Tibial nerve (tissue), 4 donors: ENCODE measurements around the gene GMCL1. TPM values are rescaled to one million over a fixed set of nuclear protein-coding genes. Genes with fewer than 3 reads are reported as not detected.

ENCODE experiments used
- DNase-seq, 2 donors: peaks; one replicate each; pipeline ENCODE4 v3.0.0-alpha.2; 2019; ENCODE audit warnings: low spot score in 2 of 2
- H3K27ac ChIP-seq, 4 donors: fragments of 200-600 bp; sonication (generic) in 3 of 4; one replicate each; pipeline ENCODE4 v1.5.1; 2017 to 2019; ENCODE audit warnings: mild to moderate bottlenecking in 1 of 4
- H3K27me3 ChIP-seq, 2 donors: fragments of 200-600 bp; sonication (generic) in 1 of 2; one replicate each; pipeline versions ENCODE4 v1.5.1 to v1.6.0; 2017 to 2019
- H3K36me3 ChIP-seq, 3 donors: fragments of 200-600 bp; sonication (generic); one replicate each; pipeline ENCODE4 v1.5.1; 2018 to 2019
- H3K4me1 ChIP-seq, 4 donors: fragments of 200-600 bp; sonication (generic) in 3 of 4; one replicate each; pipeline ENCODE4 v1.5.1; 2017 to 2019
- H3K4me3 ChIP-seq, 4 donors: fragments of 200-600 bp; sonication (generic) in 3 of 4; one replicate each; pipeline ENCODE4 v1.5.1; 2017 to 2019; ENCODE audit warnings: mild to moderate bottlenecking in 1 of 4, moderate library complexity in 1 of 4
- H3K9me3 ChIP-seq, 4 donors: fragments of 200-600 bp; sonication (generic) in 3 of 4; one replicate each; pipeline ENCODE4 v1.5.1; 2017 to 2019
- EP300 ChIP-seq, 2 donors: sonication (generic); formaldehyde crosslinking; IDR thresholded peaks; one replicate each; pipeline ENCODE4 v1.6.1; 2017; ENCODE audit warnings: antibody characterized with exemption in 2 of 2, mild to moderate bottlenecking in 1 of 2
- POLR2A ChIP-seq, 2 donors: fragments of 450-650 bp; IDR thresholded peaks; one replicate each; pipeline ENCODE4 v1.6.1; 2017; ENCODE audit warnings: antibody characterized with exemption in 2 of 2, mild to moderate bottlenecking in 2 of 2, moderate library complexity in 2 of 2
- WGBS, 2 donors: methylation state at CpG; one replicate each; pipeline ENCODE4 v1.1.5; 2018; 5-methylcytosine and 5-hydroxymethylcytosine counted together
- total RNA-seq, 4 donors: library from RNA; depleted of rRNA; stranded (reverse); fragments of >200 nt; gene quantifications; one replicate each; pipeline ENCODE4 v1.1.0, GENCODE V29; 2016
- TF ChIP-seq, protein P1 (sequence below), 5 experiments: fragments of 200-600 bp in 3 of 5; fragments of 450-650 bp in 2 of 5; sonication (generic) in 3 of 5; IDR thresholded peaks; one replicate each; pipeline ENCODE4 v1.5.1; 2016 to 2019; ENCODE audit warnings: antibody characterized with exemption in 5 of 5, mild to moderate bottlenecking in 3 of 5, moderate library complexity in 2 of 5

GMCL1 gene
- total RNA-seq, 4 donors from 2014 or later = 11.2 to 20.1 (median 15.5) TPM

DNA sequence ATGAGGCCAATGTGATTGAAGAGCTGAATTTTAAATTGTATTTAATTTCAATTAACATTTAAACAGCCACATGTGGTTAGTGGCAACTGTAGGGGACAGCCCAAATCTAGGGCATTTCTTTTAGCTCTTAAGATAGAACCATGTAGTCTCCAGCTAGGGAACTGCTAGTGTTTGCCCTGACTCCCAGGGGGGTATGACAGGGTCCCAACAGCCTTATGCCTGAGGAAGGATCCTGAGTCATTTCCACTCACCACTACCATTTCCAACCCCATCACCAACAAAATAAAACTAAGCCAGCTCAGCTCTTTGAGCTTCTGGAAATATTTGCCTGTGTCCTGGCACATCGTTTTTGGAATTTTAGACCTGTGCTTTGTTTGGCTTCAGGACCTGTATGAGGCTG is 13.7 kb upstream of the GMCL1 start:
- no peaks in the 10 kb centered on the region for H3K27me3 ChIP-seq
- DNase-seq = no peak
- peaks cover 0 to 13% (median 0%) of the 10 kb centered on the region in 4 donors for H3K4me1 ChIP-seq
- H3K4me3 ChIP-seq = no peak overlapping the region
- TF ChIP-seq, protein P1, sequence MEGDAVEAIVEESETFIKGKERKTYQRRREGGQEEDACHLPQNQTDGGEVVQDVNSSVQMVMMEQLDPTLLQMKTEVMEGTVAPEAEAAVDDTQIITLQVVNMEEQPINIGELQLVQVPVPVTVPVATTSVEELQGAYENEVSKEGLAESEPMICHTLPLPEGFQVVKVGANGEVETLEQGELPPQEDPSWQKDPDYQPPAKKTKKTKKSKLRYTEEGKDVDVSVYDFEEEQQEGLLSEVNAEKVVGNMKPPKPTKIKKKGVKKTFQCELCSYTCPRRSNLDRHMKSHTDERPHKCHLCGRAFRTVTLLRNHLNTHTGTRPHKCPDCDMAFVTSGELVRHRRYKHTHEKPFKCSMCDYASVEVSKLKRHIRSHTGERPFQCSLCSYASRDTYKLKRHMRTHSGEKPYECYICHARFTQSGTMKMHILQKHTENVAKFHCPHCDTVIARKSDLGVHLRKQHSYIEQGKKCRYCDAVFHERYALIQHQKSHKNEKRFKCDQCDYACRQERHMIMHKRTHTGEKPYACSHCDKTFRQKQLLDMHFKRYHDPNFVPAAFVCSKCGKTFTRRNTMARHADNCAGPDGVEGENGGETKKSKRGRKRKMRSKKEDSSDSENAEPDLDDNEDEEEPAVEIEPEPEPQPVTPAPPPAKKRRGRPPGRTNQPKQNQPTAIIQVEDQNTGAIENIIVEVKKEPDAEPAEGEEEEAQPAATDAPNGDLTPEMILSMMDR (IDR thresholded peaks at IDR 0.05) = no peak
- TF ChIP-seq POLR2A (IDR thresholded peaks at IDR 0.05) = no peak
- no peak for TF ChIP-seq EP300 (IDR thresholded peaks at IDR 0.05)
- H3K36me3 ChIP-seq = peaks cover 0 to 61% (median 0%) of the 10 kb centered on the region in 3 donors
- WGBS, 2 donors = 57 to 71% methylated on average over 1 of the region's 1 CpG
- H3K27ac ChIP-seq = no peak overlapping the region
- no peaks in the 10 kb centered on the region for H3K9me3 ChIP-seq

DNA sequence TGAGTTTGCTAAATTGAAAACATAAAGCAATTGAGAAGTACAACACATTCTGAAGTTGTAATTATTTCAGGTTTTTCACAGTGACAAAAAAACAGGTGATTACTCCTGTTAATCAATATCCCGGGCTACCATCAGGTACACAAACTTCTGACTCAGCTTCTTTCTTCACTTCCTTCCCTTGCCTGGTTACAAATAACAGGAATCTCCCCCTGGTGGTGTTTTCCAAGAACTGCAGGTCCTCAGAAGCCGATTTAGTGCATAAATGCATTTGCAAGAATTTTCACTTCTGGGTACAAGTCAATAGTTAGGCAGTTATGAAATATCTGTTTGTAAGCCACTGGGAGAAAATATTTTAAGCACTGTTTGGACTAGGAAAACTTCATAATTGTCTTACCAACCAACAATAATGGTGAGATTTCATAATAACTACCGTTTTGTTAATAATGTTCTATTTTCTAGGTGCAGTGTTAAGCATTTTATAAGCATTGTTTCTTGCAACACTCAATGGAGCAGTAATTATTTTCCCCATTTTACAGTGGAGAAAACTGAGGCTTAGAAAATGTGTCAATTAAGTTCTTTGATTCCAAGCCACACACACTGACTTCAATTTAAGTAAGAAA is 12.4 kb upstream of the GMCL1 start:
- peaks cover 0 to 13% (median 0%) of the 10 kb centered on the region in 4 donors for H3K4me1 ChIP-seq
- peak; percentile 72 to 90 for DNase-seq
- no peaks in the 10 kb centered on the region for H3K9me3 ChIP-seq
- H3K4me3 ChIP-seq = no peak overlapping the region
- no peaks in the 10 kb centered on the region for H3K27me3 ChIP-seq
- peaks cover 0 to 61% (median 0%) of the 10 kb centered on the region in 3 donors for H3K36me3 ChIP-seq
- peak overlapping the region in 2 of 4 donors; percentile 23 to 40 for H3K27ac ChIP-seq
- TF ChIP-seq, protein P1 (IDR thresholded peaks at IDR 0.05) = peak; percentile 79 to 95 (median 94)
- TF ChIP-seq EP300 (IDR thresholded peaks at IDR 0.05) (peak in 1 of 2 donors; percentile 74), POLR2A (IDR thresholded peaks at IDR 0.05) (no peak)
- WGBS, 2 donors = 15 to 18% methylated on average over 3 of the region's 3 CpGs

DNA sequence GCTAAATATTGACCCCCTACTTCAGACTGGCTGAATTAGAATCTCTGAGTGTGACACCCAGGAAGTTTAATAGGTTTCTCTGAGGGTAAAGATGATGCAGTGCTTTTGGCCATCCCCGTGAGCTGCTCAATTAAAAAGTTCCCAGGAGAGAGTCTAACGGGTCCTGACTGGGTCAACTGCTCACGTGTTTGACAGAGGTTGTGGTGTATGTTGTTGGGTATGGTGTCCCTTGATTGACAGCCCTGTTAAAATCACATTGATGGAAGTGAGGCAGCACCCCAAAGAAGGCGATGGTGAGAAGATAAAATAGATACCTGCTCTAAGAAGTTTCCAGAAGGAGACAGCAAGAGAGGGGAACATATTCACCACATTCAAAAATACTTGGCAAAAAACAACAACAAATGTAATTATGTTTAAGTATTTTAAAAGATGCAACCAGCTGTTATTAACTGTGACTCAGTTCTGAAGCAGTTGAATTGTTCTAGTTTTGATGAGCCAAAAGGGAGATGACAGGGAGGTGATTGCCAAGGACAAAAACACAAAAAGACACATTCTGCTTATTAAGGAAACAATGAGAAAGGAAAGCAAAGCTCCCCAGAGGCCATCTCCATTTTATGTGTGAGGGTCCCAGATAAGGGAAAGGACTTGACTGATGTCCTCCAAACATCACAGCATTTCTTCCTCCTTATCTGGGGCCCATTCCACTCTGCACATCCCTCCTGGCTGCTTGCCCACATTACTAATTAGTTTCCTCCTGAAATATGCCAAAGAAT is 11.5 kb upstream of the GMCL1 start:
- no peak for DNase-seq
- Histone ChIP-seq H3K36me3 (peaks cover 0 to 57% (median 0%) of the 10 kb centered on the region in 3 donors), H3K4me1 (peaks cover 0 to 13% (median 0%) of the 10 kb centered on the region in 4 donors), H3K4me3 (no peak overlapping the region), H3K27me3 (no peaks in the 10 kb centered on the region), H3K9me3 (no peaks in the 10 kb centered on the region), H3K27ac (peak overlapping the region in 2 of 4 donors; percentile 4 to 23)
- TF ChIP-seq, protein P1 (IDR thresholded peaks at IDR 0.05) = no peak
- no peak for TF ChIP-seq EP300 (IDR thresholded peaks at IDR 0.05)
- TF ChIP-seq POLR2A (IDR thresholded peaks at IDR 0.05) = no peak
- 62 to 79% methylated on average over 4 of the region's 4 CpGs for WGBS, 2 donors

DNA sequence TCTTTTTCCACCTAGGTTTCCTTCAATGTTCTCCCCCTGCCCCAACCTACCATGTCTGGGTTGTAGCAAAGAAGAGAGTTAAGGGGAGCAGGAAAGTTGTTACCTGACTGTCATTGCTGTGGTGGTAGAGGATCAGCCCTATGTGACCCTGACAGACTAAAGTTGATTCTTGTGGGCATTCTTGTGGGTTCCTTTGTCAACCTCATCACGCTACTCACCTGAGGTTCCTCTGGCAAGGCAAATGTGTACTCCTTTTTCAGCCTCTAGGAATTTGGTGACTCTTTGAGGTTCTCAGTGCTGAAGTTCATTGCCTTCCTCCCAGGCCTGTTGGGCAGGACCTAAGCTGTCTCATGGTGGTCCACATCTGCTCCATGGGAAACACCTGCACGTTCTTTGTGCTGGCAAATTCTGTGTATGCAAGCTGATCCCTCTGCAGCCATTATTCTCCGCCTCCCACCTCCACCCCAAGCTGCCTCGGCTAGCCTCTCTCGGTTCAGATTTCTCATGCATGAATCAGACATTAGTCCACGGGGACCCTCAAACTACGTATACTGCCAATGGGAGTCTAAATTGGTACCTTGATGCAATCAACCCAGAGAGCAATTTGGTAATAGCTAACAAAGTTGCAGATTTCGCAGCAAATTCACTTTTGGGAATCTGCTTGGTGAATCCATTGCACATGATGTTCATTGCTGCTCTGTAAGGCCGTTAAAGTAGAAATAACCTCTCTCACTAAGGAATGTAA is 1.5 kb upstream of the GMCL1 start:
- TF ChIP-seq, protein P1 (IDR thresholded peaks at IDR 0.05) = no peak
- TF ChIP-seq EP300 (IDR thresholded peaks at IDR 0.05) (peak in 1 of 2 donors; percentile 37), POLR2A (IDR thresholded peaks at IDR 0.05) (no peak)
- Histone ChIP-seq H3K27ac (peak overlapping the region in 1 of 4 donors; percentile 92), H3K9me3 (no peaks in the 10 kb centered on the region), H3K4me3 (no peak overlapping the region), H3K36me3 (no peaks in the 10 kb centered on the region), H3K27me3 (no peaks in the 10 kb centered on the region), H3K4me1 (peaks cover 3 to 41% (median 16%) of the 10 kb centered on the region in 4 donors)
- 75 to 76% methylated on average over 9 of the region's 9 CpGs for WGBS, 2 donors
- peak in 1 of 2 donors; percentile 40 for DNase-seq
